HG03460 (cell line): Measurements from ENCODE around the gene BASP1.
"Not testable (repeated sequence)": the region's sequence is repeated elsewhere in the genome, so short reads cannot be mapped to it uniquely, and the experiment has no call there.

Experiments
- ATAC-seq: cut with Tn5 transposase; IDR thresholded peaks from one replicate; pipeline ENCODE4 v1.9.1; 2021; ENCODE audit not compliant: unreplicated experiment

Gene BASP1

GRCh38 chr5:17252543-17252942 is 35.1 kb downstream of the BASP1 start:
- no peak for ATAC-seq

DNA sequence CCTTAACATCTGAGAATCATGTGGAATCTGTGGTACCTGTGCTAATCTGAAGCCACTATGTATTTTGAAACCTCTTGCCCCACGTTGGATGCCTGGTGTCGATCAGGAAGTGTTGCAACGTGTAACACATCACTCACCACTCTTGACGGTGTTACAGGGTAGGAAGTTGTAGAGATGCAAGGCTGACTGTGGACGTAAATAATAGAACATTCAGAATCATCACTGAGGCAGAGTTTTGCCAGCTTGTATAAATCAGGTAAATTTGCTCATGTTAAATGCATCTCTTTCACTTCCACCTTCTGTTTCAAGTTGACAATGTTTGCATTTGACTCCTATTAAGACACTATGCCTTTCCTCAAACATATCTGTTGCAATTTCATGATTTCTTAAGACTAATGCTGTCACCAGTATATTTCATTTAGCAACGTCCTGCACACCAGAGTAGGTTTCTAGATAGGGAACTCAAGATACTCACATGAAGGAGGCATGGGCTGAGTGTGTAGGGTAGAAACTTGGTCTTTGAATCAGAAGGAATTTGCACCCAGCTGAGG is 38.1 kb downstream of the BASP1 start:
- peak; percentile 52 for ATAC-seq

- no peak for ATAC-seq
Observed at GRCh38 chr5:17256171-17256570, 38.7 kb downstream of the BASP1 start.

DNA sequence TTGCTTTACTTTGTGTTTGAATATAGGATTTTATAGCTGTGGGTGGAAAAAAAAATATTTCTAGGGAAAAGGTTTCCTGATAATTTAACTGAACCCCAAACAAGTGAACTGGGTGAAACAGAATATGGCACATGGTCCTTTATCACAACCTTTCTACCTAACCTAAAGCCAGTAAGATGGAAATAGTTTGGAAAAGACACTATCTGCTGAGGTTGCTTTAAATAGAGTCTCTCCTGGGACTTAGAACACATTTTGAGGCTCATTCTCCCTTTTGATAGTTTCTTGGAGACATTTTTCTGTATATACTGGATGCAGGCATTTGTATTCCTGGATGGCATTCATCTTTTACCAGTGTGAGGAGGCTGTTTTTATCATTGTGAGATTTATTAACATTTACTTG is 39.4 kb downstream of the BASP1 start:
- no peak for ATAC-seq

- ATAC-seq = peak; percentile 68
Observed at GRCh38 chr5:17257705-17258273, 40.4 kb downstream of the BASP1 start.

DNA sequence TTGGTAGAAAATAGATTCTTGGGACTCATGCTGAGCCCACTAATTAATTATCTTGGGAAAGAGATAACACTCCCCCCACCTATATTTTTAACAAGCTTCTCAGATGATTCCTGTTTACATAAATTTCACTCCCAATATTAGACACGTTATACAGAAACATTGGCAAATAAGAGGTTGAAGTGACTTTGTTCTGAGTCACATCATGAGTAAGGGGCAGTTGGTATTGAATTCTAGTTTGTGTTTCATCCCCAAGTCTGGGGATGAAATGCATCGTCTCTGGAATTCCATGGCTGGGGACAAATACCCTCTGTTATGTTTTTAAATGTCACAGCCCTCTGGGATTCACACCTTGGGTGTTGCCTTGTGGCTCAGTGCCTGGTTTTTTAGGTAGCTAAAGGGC is 41.0 kb downstream of the BASP1 start:
- ATAC-seq = no peak

DNA sequence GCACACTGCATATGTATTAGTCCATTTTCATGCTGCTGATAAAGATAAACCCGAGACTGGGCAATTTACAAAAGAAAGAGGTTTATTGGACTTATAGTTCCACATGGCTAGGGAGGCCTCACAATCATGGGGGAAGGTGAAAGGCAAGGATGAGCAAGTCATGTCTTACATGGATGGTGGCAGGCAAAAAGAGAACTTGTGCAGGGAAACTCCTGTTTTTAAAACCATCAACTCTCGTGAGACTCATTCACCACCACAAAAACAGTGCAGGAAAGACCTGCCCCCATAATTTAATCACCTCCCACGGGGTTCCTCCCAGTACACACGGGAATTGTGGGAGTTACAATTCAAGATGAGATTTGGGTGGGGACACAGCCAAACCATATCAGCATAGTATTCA is 41.6 kb downstream of the BASP1 start:
- not testable (repeated sequence) for ATAC-seq

GRCh38 chr5:17259630-17260257 is 42.3 kb downstream of the BASP1 start:
- ATAC-seq = no peak

DNA sequence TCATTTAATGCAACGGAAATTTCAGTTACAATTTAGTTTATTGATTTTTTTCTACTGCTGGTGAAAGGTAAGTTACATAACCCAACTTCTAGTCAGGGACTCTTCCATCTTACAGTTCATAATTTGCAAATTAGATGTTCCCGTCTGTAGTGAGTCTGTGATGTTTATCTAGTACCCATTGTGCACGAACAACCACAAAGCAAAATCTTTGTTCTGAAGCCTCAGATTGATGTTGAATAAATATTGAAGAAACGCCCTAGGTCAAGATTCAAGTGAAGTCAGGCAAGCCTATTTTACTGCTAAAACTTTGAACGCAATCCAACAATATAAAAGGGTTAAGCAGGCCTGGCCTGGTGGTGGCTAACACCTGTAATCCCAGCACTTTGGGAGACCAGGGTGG is 43.1 kb downstream of the BASP1 start:
- no peak for ATAC-seq

DNA sequence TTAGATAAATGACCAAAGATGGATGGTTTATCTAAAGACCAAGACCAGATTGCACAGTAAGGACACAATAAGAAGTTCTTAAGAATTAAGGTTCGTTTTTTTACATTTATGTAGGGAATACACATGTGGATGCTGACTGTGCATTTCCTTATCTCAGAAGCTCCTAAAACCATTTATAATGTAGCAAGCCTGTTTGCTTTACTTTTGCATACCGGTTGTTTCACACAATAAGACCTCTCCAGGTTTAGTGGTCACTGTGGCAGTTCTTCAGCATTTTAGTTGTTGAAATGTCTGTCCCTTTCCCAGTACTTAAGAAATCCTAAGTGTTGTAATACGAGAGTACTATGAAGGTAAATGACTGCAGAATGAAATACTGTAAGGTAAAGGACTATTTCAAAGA is 43.6 kb downstream of the BASP1 start:
- no peak for ATAC-seq

GRCh38 chr5:17265041-17265440 is 47.6 kb downstream of the BASP1 start:
- no peak for ATAC-seq

GRCh38 chr5:17267106-17267505 is 49.7 kb downstream of the BASP1 start:
- no peak for ATAC-seq

DNA sequence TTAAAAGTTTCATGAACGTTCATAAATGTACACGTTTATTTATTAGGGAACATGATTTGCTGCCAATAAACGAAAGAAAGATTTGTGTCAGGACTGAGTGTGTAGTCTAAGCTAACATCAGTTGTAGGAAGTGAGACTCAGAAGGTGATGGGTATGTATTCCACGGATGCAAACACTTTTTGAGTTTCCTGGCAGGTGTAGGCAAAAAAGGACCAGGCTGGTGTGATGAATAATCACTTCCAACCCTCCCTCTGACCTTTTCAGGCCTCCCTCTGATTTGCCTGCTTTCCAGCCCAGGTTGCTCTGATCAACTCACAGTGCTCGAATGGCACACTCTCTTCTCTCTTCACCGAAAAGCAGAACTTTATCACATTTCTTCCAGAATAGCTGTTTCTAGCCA is 51.8 kb downstream of the BASP1 start:
- peak; percentile 72 for ATAC-seq

DNA sequence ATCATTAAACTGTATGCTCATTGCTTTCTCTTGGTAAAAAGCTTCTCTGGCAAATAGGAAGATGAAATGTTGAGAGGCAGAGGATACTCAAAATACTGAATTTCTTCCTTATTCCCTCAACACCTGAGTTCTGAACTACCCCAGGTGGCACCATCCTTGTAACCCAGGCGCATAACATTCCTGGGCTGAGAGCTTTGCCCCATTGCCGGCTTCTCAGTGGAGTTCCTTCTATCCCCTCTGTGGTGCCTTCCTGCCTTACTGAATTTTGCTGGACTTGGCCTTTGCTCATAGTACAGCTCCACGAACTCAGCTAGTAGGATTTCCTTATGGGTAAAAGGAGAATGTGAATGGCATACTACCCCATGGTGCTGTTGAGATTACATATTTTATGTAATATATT is 54.7 kb downstream of the BASP1 start:
- ATAC-seq = no peak

- no peak for ATAC-seq
Observed at GRCh38 chr5:17275289-17276158, 58.1 kb downstream of the BASP1 start.

DNA sequence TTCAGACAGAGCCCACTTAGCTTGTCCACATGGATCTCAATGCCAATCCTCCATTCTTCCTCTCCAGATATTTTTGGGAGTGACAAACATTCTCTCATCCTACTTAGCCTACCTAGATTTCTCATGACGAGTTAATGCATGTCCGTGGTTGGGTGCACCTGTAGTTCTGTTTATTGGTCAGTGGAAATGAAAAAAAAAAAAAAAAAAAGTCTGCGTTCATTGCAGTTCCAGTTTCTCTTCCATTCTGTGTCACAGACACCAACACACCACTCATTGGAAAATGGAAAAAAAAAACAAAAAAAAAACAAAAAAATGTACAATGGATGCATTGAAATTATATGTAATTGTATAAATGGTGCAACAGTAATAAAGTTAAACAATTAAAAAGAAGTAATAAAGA is 59.0 kb downstream of the BASP1 start:
- peak; percentile 42 for ATAC-seq

DNA sequence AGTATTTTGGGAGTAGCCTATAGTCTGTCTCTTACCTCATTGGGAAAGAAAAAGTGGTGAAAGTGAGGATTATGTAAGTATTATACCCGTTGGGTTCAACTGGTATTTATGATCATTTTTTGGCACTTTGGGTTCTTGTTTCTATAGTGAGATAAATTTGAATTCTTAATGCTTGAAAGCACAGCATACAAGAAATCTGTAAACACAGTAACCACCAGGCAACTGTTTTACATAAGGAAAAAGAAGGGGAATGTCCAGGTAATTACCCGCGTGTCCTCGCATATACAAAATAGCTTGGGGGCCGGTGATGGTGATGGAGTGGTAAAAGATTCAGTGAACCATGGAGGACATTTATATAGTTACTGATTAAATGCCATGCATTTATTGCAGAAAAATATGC is 60.5 kb downstream of the BASP1 start:
- ATAC-seq = peak; percentile 33

DNA sequence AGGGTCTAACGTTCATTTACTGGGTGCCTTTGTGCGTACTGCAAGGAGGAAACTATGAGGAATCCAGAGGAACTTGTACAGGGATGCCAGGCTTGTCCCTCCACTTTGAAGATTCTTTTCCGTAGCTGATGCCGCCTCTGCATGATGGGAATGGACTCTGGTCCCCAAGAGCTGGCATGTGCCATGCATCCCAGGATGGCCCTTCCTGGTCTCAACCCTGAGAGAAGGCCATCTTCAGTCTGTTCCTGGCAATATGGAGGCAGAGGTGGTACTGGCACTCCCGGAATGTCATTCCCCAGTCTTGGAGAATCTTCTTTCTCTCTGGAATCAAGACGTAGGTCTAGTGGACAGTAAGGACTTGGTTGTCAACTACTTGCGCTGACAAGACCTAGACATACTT is 61.5 kb downstream of the BASP1 start:
- no peak for ATAC-seq

DNA sequence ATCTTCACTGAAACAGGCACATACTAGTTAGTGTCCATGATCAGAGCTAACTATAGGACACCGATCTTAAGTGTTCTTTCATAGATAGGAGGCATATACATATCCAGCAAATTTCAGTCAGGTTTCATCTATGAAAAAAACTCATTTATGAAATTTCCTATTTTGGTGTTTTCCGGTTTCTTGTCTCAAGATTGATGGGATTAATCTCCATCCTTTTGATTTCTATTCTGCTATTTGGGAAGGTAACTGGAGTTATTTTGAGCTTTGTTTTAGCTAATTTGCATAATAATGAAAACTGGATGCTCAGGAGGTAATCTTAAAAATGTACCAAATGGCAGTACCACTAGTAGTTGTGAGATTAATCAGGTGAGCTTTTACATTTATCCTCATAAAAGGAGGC is 62.1 kb downstream of the BASP1 start:
- ATAC-seq = no peak

- peak; percentile 98 for ATAC-seq
Observed at GRCh38 chr5:17282283-17283120, 65.1 kb downstream of the BASP1 start.

DNA sequence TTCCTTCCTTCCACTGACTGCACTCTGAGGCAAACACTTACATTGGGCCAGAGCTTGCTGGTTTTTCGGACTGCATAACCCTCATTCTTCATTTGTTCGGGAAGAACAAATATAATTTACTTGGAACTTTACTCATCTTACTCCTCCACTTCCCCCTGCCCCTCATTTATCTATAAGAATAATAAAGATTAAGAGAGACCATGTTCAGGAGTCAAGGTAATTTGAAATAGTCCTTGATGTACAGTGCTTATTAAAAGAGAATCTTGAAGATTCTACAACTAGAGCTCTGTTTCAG is 65.6 kb downstream of the BASP1 start:
- ATAC-seq = no peak
